Measurements from ENCODE around the gene EXOC4. TPM values are rescaled to one million over a fixed set of nuclear protein-coding genes. Genes with fewer than 3 reads are reported as not detected.

EXOC4 gene
- total RNA-seq, 1 experiment from 2014 or later = 71.0 TPM

GRCh38 chr7:133863362-133864061 lies 610.6 kb downstream of the EXOC4 start:
- CTCF ChIA-PET = no interaction called here
- no peak for ATAC-seq
- BruUV-seq (replicated peaks) = no TSS peak

DNA sequence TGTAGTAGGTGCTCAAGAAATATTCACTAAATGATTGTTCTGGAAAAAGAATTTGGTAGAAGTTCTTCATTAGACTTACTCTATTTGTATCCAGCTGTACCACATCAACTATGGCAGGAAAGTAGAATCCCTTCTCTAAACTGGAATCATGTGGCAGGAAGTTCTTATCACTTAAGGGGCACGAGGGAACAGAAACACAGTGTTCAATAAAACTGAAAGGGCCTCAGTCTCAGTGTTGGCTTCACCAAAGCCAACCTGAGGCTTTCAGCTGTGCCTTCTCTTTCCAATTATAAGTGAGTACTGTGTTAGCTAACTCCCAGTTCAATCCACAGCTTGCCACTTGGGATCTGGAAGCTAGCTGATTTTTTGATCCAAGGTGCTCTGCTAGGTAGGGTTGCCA lies 616.7 kb downstream of the EXOC4 start:
- ChIA-PET CTCF (no interaction called here), POLR2A (no interaction called here)
- ATAC-seq (no peak), DNase-seq (ENCODE audit: low read depth, low spot score) (no peak)
- BruUV-seq (replicated peaks) = no TSS peak
- Histone ChIP-seq H3K4me3 (ENCODE audit: low read depth in 2 of 2, low read length in 2 of 2) (no peak overlapping the region), H3K4me1 (ENCODE audit: control insufficient read depth, insufficient read depth, low read length) (no peaks in the 10 kb centered on the region), H3K27me3 (ENCODE audit: control insufficient read depth, insufficient read depth, low read length) (no peaks in the 10 kb centered on the region), H3K9me3 (ENCODE audit: control insufficient read depth, insufficient read depth, low read depth, low read length) (no peaks in the 10 kb centered on the region), H3K27ac (ENCODE audit: low read length) (no peak overlapping the region), H3K36me3 (ENCODE audit: control insufficient read depth, insufficient read depth, low read length) (no peaks in the 10 kb centered on the region)
- TF ChIP-seq POLR2AphosphoS5 (IDR thresholded peaks at IDR 0.05; ENCODE audit: low read depth, low read length) = no peak
- TF ChIP-seq TCF7L2 (IDR thresholded peaks at IDR 0.05; ENCODE audit: low read depth, low read length) = no peak
- TF ChIP-seq SIN3A (IDR thresholded peaks at IDR 0.05; ENCODE audit: borderline replicate concordance, insufficient read depth, low read depth, low read length) = no peak
- no peak for TF ChIP-seq CTCF (IDR thresholded peaks at IDR 0.05)
- no peak for TF ChIP-seq REST (IDR thresholded peaks at IDR 0.05; ENCODE audit: insufficient read depth in 1 of 2, low read depth in 2 of 2, low read length in 1 of 2)
- intact Hi-C loops (cut with micrococcal nuclease; ENCODE audit: unreplicated experiment) = no loop called here
- in situ Hi-C loops (cut with HindIII; ENCODE audit: low pct_unique_long_range_greater_than_20kb, low sequenced_read_pairs) = no loop called here

More at GRCh38 chr7:133863362-133864061, 610.6 kb downstream of the EXOC4 start:
- Histone ChIP-seq H3K36me3 (ENCODE audit: control insufficient read depth, insufficient read depth, low read length) (no peaks in the 10 kb centered on the region), H3K4me3 (ENCODE audit: low read depth in 2 of 2, low read length in 2 of 2) (no peak overlapping the region), H3K9me3 (ENCODE audit: control insufficient read depth, insufficient read depth, low read depth, low read length) (no peaks in the 10 kb centered on the region), H3K27ac (ENCODE audit: low read length) (no peak overlapping the region), H3K4me1 (ENCODE audit: control insufficient read depth, insufficient read depth, low read length) (no peaks in the 10 kb centered on the region), H3K27me3 (ENCODE audit: control insufficient read depth, insufficient read depth, low read length) (no peaks in the 10 kb centered on the region)
- no peak for TF ChIP-seq POLR2AphosphoS5 (IDR thresholded peaks at IDR 0.05; ENCODE audit: low read depth, low read length)
- no peak for TF ChIP-seq REST (IDR thresholded peaks at IDR 0.05; ENCODE audit: insufficient read depth in 1 of 2, low read depth in 2 of 2, low read length in 1 of 2)
- no peak for TF ChIP-seq TCF7L2 (IDR thresholded peaks at IDR 0.05; ENCODE audit: low read depth, low read length)
- TF ChIP-seq SIN3A (IDR thresholded peaks at IDR 0.05; ENCODE audit: borderline replicate concordance, insufficient read depth, low read depth, low read length) = no peak
- no peak for TF ChIP-seq CTCF (IDR thresholded peaks at IDR 0.05)
- POLR2A ChIA-PET = no interaction called here
- in situ Hi-C loops (cut with HindIII; ENCODE audit: low pct_unique_long_range_greater_than_20kb, low sequenced_read_pairs) (no loop called here), intact Hi-C loops (cut with micrococcal nuclease; ENCODE audit: unreplicated experiment) (no loop called here)
- no peak for DNase-seq (ENCODE audit: low read depth, low spot score)

Data from Panc1 (cell line).